Smooth muscle cell (in vitro differentiated cells): Measurements from ENCODE around the gene PARVB. TPM values are rescaled to one million over a fixed set of nuclear protein-coding genes. Genes with fewer than 3 reads are reported as not detected.

Experiments
- DNase-seq: peaks from one replicate; lab custom pipeline; 2025; ENCODE audit not compliant: unreplicated experiment; lab: John Stamatoyannopoulos, UW
- H2AFZ ChIP-seq: fragments of 200-600 bp; sonication (generic); 2 replicates; pipeline ENCODE4 v1.6.0; 2016; ENCODE audit warnings: antibody characterized with exemption, low read depth, mild to moderate bottlenecking
- H3F3A ChIP-seq: fragments of 200-600 bp; sonication (generic); 2 replicates; pipeline ENCODE4 v1.6.0; 2017; ENCODE audit warnings: antibody characterized with exemption, low read depth
- H3K27ac ChIP-seq: fragments of 200-600 bp; sonication (generic); 2 replicates; pipeline ENCODE4 v1.5.1; 2016; ENCODE audit warnings: low read depth, mild to moderate bottlenecking
- H3K27me3 ChIP-seq: fragments of 200-600 bp; sonication (generic); 2 replicates; pipeline ENCODE4 v1.6.1; 2016; ENCODE audit warnings: low read depth, mild to moderate bottlenecking
- H3K36me3 ChIP-seq: fragments of 200-600 bp; sonication (generic); 2 replicates; pipeline ENCODE4 v1.5.1; 2016; ENCODE audit warnings: low read depth
- H3K4me1 ChIP-seq: fragments of 200-600 bp; sonication (generic); 2 replicates; pipeline ENCODE4 v1.5.1; 2016; ENCODE audit warnings: low read depth
- H3K4me2 ChIP-seq: fragments of 200-600 bp; sonication (generic); 2 replicates; pipeline ENCODE4 v1.6.0; 2016; ENCODE audit warnings: mild to moderate bottlenecking
- H3K4me3 ChIP-seq: fragments of 200-600 bp; sonication (generic); 2 replicates; pipeline ENCODE4 v1.5.1; 2016; ENCODE audit warnings: mild to moderate bottlenecking
- H3K79me2 ChIP-seq: fragments of 200-600 bp; sonication (generic); 2 replicates; pipeline ENCODE4 v1.6.0; 2016; ENCODE audit warnings: low read depth, mild to moderate bottlenecking
- H3K9ac ChIP-seq: fragments of 200-600 bp; sonication (generic); 2 replicates; pipeline ENCODE4 v1.6.0; 2016; ENCODE audit warnings: low read depth
- H3K9me3 ChIP-seq: fragments of 200-600 bp; sonication (generic); replicated peaks from 2 replicates; pipeline ENCODE4 v1.5.1; 2016; ENCODE audit warnings: low read depth
- H4K20me1 ChIP-seq: fragments of 200-600 bp; sonication (generic); 2 replicates; pipeline ENCODE4 v1.6.0; 2016; ENCODE audit warnings: low read depth
- WGBS: methylation state at CpG from one replicate; pipeline ENCODE4 v1.1.7; 2016; ENCODE audit warnings: low lambda C conversion rate; 5-methylcytosine and 5-hydroxymethylcytosine counted together
- polyA plus RNA-seq: library from polyadenylated mRNA; unstranded; fragments of >200 nt; fragmentation: Nextera tagmentation; extraction: Ambion mirVana; gene quantifications from 2 replicates; pipeline ENCODE4 v1.2.1, GENCODE V29; 2016
- total RNA-seq: library from RNA; depleted of rRNA; stranded (reverse); fragments of >200 nt; gene quantifications from 2 replicates; pipeline ENCODE4 v1.2.3, GENCODE V29; 2014
- TF ChIP-seq, protein P1 (sequence below): fragments of 200-600 bp; sonication (generic); IDR thresholded peaks from 2 replicates; pipeline ENCODE4 v1.5.1; 2017; ENCODE audit warnings: borderline replicate concordance, mild to moderate bottlenecking, antibody characterized with exemption; ENCODE audit not compliant: insufficient read depth, poor library complexity, severe bottlenecking

The PARVB gene
- total and polyA plus RNA-seq, 2 experiments from 2014 or later: 35.1 to 36.6 TPM

DNA sequence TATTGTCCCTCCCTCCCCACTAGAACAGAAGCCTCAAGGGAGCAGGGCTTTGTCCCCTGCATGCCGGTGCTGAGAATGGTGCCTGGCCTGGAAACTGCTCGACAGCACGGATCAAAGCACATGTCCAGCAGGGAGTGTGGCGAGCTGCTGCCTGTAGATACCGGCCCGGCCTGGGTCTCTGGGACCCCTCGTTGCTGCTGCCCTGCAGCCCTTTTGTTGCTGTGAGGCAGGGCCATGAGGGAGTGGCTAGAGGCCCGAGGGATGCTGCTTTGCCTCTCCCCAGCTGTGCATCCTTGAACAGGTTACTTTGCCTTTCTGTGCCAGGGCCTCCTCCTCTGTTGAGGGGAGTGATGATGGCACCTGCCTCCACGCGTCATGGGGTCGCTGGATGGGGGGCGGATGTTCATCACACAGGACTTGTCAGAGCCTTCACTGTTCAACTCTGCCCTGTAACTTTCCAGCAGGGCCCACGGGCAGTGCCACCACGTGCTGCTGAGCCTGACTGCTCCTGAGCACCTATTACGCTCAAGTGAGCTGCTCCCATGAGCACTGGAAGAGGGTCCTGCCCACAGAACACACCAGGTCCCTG, 141.3 kb downstream of the PARVB start:
- no peaks in the 10 kb centered on the region for H3K27me3 ChIP-seq
- H3K27ac ChIP-seq: no peak overlapping the region
- no peak overlapping the region for H2AFZ ChIP-seq
- no peak overlapping the region for H3K4me2 ChIP-seq
- H3K9me3 ChIP-seq: no peaks in the 10 kb centered on the region
- H3K4me3 ChIP-seq: no peak overlapping the region
- H3F3A ChIP-seq: no peaks in the 10 kb centered on the region
- H3K79me2 ChIP-seq: no peaks in the 10 kb centered on the region
- WGBS: 95% methylated on average over 15 of the region's 15 CpGs
- no peaks in the 10 kb centered on the region for H4K20me1 ChIP-seq
- TF ChIP-seq, protein P1, sequence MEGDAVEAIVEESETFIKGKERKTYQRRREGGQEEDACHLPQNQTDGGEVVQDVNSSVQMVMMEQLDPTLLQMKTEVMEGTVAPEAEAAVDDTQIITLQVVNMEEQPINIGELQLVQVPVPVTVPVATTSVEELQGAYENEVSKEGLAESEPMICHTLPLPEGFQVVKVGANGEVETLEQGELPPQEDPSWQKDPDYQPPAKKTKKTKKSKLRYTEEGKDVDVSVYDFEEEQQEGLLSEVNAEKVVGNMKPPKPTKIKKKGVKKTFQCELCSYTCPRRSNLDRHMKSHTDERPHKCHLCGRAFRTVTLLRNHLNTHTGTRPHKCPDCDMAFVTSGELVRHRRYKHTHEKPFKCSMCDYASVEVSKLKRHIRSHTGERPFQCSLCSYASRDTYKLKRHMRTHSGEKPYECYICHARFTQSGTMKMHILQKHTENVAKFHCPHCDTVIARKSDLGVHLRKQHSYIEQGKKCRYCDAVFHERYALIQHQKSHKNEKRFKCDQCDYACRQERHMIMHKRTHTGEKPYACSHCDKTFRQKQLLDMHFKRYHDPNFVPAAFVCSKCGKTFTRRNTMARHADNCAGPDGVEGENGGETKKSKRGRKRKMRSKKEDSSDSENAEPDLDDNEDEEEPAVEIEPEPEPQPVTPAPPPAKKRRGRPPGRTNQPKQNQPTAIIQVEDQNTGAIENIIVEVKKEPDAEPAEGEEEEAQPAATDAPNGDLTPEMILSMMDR: no peak
- no peak for DNase-seq
- no peak overlapping the region for H3K9ac ChIP-seq
- H3K36me3 ChIP-seq: no peaks in the 10 kb centered on the region
- no peaks in the 10 kb centered on the region for H3K4me1 ChIP-seq

DNA sequence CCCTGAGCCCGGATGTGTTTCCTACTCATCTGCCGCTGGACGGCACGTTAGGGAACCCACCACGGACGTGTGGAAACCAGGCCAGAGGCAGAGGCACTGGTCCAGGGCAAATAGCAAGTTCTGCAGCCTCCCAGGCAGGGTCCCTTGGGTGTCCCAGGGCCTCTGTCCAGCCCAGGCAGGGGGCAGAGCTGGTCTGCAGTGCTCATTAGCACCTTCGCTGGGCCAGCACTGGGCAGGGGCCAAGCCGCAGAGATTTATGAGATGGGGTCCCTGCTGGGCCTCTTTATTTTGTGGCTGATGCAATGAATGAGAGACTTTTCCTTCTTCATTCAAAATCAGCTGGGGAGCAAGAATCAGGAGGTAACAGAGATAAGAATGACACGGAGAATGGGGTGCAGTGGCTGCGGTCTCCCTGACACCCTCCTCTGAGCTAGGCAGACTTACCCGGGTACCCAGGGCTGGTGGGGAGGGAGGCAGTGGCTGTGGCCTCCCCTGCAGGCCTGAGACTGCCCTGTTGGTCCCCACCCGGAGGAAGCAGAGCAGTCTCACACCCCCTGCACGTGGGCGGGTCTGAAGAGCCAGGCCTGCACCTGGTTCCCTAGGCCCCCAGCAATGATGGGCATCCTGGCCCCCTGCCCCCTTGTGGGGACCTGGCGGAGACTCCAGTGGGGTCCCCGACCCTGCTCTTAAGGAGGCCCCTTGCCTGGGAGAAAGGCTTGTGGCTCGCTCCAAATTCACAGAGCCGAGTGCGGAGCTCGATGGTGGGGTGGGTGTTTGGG, 142.6 kb downstream of the PARVB start:
- H3K4me3 ChIP-seq: no peak overlapping the region
- no peaks in the 10 kb centered on the region for H3K9me3 ChIP-seq
- no peaks in the 10 kb centered on the region for H4K20me1 ChIP-seq
- no peak overlapping the region for H3K27ac ChIP-seq
- H3K79me2 ChIP-seq: no peaks in the 10 kb centered on the region
- no peak overlapping the region for H3K9ac ChIP-seq
- no peak overlapping the region for H2AFZ ChIP-seq
- no peak for DNase-seq
- H3K4me2 ChIP-seq: no peak overlapping the region
- H3K4me1 ChIP-seq: no peaks in the 10 kb centered on the region
- no peaks in the 10 kb centered on the region for H3K27me3 ChIP-seq
- TF ChIP-seq, protein P1: no peak
- 94% methylated on average over 20 of the region's 20 CpGs for WGBS
- H3F3A ChIP-seq: no peaks in the 10 kb centered on the region
- H3K36me3 ChIP-seq: no peaks in the 10 kb centered on the region

DNA sequence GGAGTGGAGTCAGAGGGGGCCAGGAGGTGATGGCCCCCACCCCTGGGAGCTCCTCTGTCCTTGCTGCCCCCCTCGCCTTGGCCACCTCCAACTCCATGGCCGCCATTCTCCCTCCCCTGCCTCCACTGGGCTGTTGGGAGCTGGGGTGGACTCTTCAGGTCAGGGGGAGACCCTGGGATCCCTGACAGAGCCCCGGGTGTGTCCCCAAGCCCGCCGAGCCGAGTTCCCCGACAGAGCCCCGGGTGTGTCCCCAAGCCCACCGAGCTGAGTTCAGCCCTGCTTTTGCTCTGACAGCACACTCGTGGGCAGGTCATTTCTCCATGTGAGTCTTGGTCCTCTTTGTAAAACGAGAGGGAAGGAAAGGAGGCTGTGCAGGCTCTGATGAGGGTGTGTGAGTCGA, 143.4 kb downstream of the PARVB start:
- H3F3A ChIP-seq: no peaks in the 10 kb centered on the region
- no peaks in the 10 kb centered on the region for H3K36me3 ChIP-seq
- no peaks in the 10 kb centered on the region for H3K79me2 ChIP-seq
- TF ChIP-seq, protein P1: no peak
- no peak overlapping the region for H3K4me3 ChIP-seq
- H3K9ac ChIP-seq: no peak overlapping the region
- no peak for DNase-seq
- H3K27ac ChIP-seq: no peak overlapping the region
- H3K4me1 ChIP-seq: no peaks in the 10 kb centered on the region
- no peak overlapping the region for H3K4me2 ChIP-seq
- WGBS: 79% methylated on average over 11 of the region's 12 CpGs
- H2AFZ ChIP-seq: no peak overlapping the region
- no peaks in the 10 kb centered on the region for H3K27me3 ChIP-seq
- H4K20me1 ChIP-seq: no peaks in the 10 kb centered on the region
- no peaks in the 10 kb centered on the region for H3K9me3 ChIP-seq
